Stomach (tissue), 9 donors: ENCODE results near the gene ZNF583. TPM values are rescaled to one million over a fixed set of nuclear protein-coding genes. Genes with fewer than 3 reads are reported as not detected.

ENCODE experiments used
- DNase-seq, 2 donors: peaks; one replicate each; pipeline versions ENCODE4 v3.0.0 to v3.0.0-alpha.2; 2013 to 2019
- H3K27ac ChIP-seq, 5 donors: fragments of 200-600 bp in 4 of 5; sonication (generic) in 4 of 5; one replicate each; pipeline ENCODE4 v1.5.1; 2013 to 2019; ENCODE audit warnings: mild to moderate bottlenecking in 1 of 5, moderate library complexity in 1 of 5
- H3K27me3 ChIP-seq, 3 donors: fragments of 200-600 bp; sonication (generic); one replicate each; pipeline ENCODE4 v1.5.1; 2017 to 2019; ENCODE audit warnings: mixed run types in 1 of 3
- H3K36me3 ChIP-seq, 4 donors: fragments of 200-600 bp; sonication (generic); 1 replicate in 3 of 4; 2 replicates in 1 of 4; pipeline ENCODE4 v1.5.1; 2016 to 2019
- H3K4me1 ChIP-seq, 4 donors: fragments of 200-600 bp; sonication (generic); one replicate each; pipeline ENCODE4 v1.5.1; 2016 to 2019
- H3K4me3 ChIP-seq, 4 donors: fragments of 200-600 bp; sonication (generic) in 3 of 4; one replicate each; pipeline ENCODE4 v1.5.1; 2016 to 2019; ENCODE audit warnings: mild to moderate bottlenecking in 1 of 4
- H3K9me3 ChIP-seq, 4 donors: fragments of 200-600 bp; sonication (generic); one replicate each; pipeline ENCODE4 v1.5.1; 2016 to 2019
- EP300 ChIP-seq: sonication (generic); formaldehyde crosslinking; IDR thresholded peaks from one replicate; pipeline ENCODE4 v1.6.1; 2017; ENCODE audit warnings: antibody characterized with exemption
- POLR2A ChIP-seq, 4 donors: fragments of 450-650 bp; IDR thresholded peaks; one replicate each; pipeline ENCODE4 v1.6.1; 2016; ENCODE audit warnings: antibody characterized with exemption in 4 of 4, control low read depth in 2 of 4, mild to moderate bottlenecking in 1 of 4, moderate library complexity in 1 of 4
- POLR2AphosphoS5 ChIP-seq, 3 donors: sonication (generic); formaldehyde crosslinking; IDR thresholded peaks; one replicate each; pipeline ENCODE4 v1.6.1; 2016; ENCODE audit warnings: antibody characterized with exemption in 3 of 3
- WGBS, 5 donors: extraction: QIAGEN DNeasy Blood & Tissue Kit in 3 of 5; methylation state at CpG; one replicate each; pipeline versions ENCODE4 v1.1.5 to v1.1.7; 2013 to 2018; 5-methylcytosine and 5-hydroxymethylcytosine counted together
- intact Hi-C: fragments of 100-400 bp; cut with DNase I; formaldehyde crosslinking; loops from one replicate; pipeline ENCODE4 v1.15.1; 2023; ENCODE audit warnings: low total_unique reads
- polyA plus RNA-seq, 3 donors: library from polyadenylated mRNA; stranded (reverse); fragments of 200-250 nt; gene quantifications; one replicate each; pipeline ENCODE4 v1.2.3, GENCODE V29; 2013
- total RNA-seq, 5 donors: library from RNA; depleted of rRNA; stranded (reverse); fragments of >200 nt; gene quantifications; one replicate each; pipeline versions ENCODE4 v1.1.0 to v1.2.3, GENCODE V29; 2014 to 2016
- TF ChIP-seq, protein P1 (sequence below), 7 experiments: fragments of 450-650 bp in 4 of 7; fragments of 200-600 bp in 3 of 7; sonication (generic) in 3 of 7; IDR thresholded peaks; one replicate each; pipeline ENCODE4 v1.5.1; 2016 to 2019; ENCODE audit warnings: antibody characterized with exemption in 7 of 7, control low read depth in 2 of 7, mild to moderate bottlenecking in 1 of 7
- donor health status: healthy with polysubstance abuse.
- donor health status: Bipolar disorder and iron deficiency.
- donor health status: healthy.

ZNF583 gene
- total and polyA plus RNA-seq, 8 donors = 0.45 to 13.0 (median 3.3) TPM; not detected in 1

DNA sequence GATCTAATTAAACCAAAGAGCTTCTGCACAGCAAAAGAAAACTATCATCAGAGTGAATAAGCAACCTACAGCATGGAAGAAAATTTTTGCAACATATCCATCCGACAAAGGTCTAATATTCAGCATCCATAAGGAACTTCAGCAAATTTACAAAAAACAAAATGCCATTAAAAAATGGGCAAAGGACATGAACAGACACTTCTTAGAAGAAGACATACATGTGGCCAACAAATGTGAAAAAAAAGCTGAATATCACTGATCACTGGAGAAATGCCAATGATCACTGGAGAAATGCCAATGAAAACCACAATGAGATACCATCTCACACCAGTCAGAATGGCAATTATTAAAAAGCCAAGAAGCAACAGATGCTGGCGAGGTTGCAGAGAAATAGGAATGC lies 43.3 kb upstream of the ZNF583 start:
- Histone ChIP-seq H3K9me3 (peaks cover 0 to 63% (median 40%) of the 10 kb centered on the region in 4 donors), H3K27me3 (no peaks in the 10 kb centered on the region), H3K36me3 (peaks cover 0 to 34% (median 0%) of the 10 kb centered on the region in 4 donors), H3K4me1 (no peaks in the 10 kb centered on the region), H3K4me3 (no peak overlapping the region), H3K27ac (no peak overlapping the region)
- TF ChIP-seq, protein P1, sequence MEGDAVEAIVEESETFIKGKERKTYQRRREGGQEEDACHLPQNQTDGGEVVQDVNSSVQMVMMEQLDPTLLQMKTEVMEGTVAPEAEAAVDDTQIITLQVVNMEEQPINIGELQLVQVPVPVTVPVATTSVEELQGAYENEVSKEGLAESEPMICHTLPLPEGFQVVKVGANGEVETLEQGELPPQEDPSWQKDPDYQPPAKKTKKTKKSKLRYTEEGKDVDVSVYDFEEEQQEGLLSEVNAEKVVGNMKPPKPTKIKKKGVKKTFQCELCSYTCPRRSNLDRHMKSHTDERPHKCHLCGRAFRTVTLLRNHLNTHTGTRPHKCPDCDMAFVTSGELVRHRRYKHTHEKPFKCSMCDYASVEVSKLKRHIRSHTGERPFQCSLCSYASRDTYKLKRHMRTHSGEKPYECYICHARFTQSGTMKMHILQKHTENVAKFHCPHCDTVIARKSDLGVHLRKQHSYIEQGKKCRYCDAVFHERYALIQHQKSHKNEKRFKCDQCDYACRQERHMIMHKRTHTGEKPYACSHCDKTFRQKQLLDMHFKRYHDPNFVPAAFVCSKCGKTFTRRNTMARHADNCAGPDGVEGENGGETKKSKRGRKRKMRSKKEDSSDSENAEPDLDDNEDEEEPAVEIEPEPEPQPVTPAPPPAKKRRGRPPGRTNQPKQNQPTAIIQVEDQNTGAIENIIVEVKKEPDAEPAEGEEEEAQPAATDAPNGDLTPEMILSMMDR (IDR thresholded peaks at IDR 0.05) = no peak
- no peak for TF ChIP-seq POLR2AphosphoS5 (IDR thresholded peaks at IDR 0.05)
- WGBS, 5 donors = 80 to 96% (median 92%) methylated on average over 2 of the region's 2 CpGs
- DNase-seq = no peak
- intact Hi-C loops = no loop called here

DNA sequence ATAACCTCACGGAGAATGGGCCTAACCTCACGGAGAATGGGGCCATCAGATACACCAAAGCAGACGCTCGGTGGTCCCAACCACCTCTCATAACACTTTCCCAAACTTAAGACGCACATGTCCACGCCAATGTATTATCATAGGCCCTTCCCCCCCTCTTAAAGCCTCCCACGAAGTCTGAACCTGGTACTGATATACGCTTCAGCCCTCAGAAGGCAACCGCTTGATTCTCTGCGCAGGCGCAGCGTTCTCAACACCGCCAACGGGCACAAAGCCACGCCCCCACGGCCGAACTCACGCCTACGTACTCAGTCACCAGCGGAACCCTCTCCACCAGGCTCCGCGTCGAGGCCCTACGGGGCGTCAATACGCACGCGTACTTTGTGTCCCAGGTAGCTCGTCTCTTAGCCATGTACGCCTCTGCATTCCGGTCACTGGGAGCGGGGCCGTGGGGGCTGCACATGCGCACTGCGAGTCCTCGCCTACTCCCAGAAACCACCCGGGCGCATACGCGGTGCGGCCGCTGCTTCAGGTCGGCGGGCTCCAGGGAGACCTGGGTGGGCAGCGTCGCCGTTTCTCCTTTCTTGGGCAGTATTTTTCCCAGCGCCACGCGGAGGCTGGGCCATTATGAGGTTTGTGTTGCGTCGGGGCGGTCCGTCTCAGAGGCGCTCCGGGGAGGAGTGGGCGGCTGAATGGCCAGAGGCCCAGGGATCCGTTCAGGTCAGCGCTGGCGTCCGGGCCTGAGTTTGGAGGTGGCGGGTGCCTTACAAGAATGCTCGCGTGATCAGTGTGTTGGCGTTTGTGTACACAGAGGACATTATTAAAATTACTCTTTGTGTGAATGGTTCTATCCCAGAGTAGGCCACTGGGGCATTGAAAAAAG lies 36.1 kb upstream of the ZNF583 start:
- 6 to 13% (median 8%) methylated on average over 37 to 65 of the region's 65 CpGs for WGBS, 5 donors
- DNase-seq = peak; percentile 85 to 98
- Histone ChIP-seq H3K36me3 (peaks cover 0 to 41% (median 22%) of the 10 kb centered on the region in 4 donors), H3K27ac (peak overlapping the region; percentile 34 to 92 (median 84)), H3K4me1 (peaks cover 9 to 25% (median 15%) of the 10 kb centered on the region in 4 donors), H3K4me3 (peak overlapping the region; percentile 59 to 65 (median 63)), H3K9me3 (peaks cover 0 to 62% (median 32%) of the 10 kb centered on the region in 4 donors), H3K27me3 (no peaks in the 10 kb centered on the region)
- intact Hi-C loops = no loop called here
- TF ChIP-seq, protein P1 (IDR thresholded peaks at IDR 0.05) = no peak
- peak; percentile 49 to 76 (median 75) for TF ChIP-seq POLR2AphosphoS5 (IDR thresholded peaks at IDR 0.05)

- TF ChIP-seq EP300 (no peak), POLR2A (IDR thresholded peaks at IDR 0.05) (no peak), POLR2AphosphoS5 (IDR thresholded peaks at IDR 0.05) (no peak)
- TF ChIP-seq, protein P1 (IDR thresholded peaks at IDR 0.05) = no peak
- DNase-seq = no peak
- no peak overlapping the region for H3K27ac ChIP-seq
- peaks cover 9 to 25% (median 15%) of the 10 kb centered on the region in 4 donors for H3K4me1 ChIP-seq
- peaks cover 12 to 52% (median 42%) of the 10 kb centered on the region in 4 donors for H3K36me3 ChIP-seq
- no peak overlapping the region for H3K4me3 ChIP-seq
- intact Hi-C loops = no loop called here
- no peaks in the 10 kb centered on the region for H3K27me3 ChIP-seq
- peaks cover 8 to 64% (median 33%) of the 10 kb centered on the region in 4 donors for H3K9me3 ChIP-seq
- WGBS, 5 donors = 93 to 98% (median 96%) methylated on average over 3 of the region's 3 CpGs
These were observed 34.1 kb upstream of the ZNF583 start for GRCh38 chr19:56369886-56370676.

- intact Hi-C loops = no loop called here
- DNase-seq = no peak
- TF ChIP-seq POLR2AphosphoS5 (IDR thresholded peaks at IDR 0.05) = no peak
- TF ChIP-seq POLR2A (IDR thresholded peaks at IDR 0.05) = no peak
- TF ChIP-seq EP300 = no peak
- TF ChIP-seq, protein P1 (IDR thresholded peaks at IDR 0.05) = no peak
- Histone ChIP-seq H3K36me3 (peaks cover 31 to 74% (median 64%) of the 10 kb centered on the region in 4 donors), H3K27ac (no peak overlapping the region), H3K27me3 (no peaks in the 10 kb centered on the region), H3K4me1 (peaks cover 9 to 25% (median 15%) of the 10 kb centered on the region in 4 donors), H3K9me3 (peaks cover 29 to 70% (median 50%) of the 10 kb centered on the region in 4 donors), H3K4me3 (no peak overlapping the region)
- whole genome bisulfite sequencing, 5 donors = 78 to 91% (median 80%) methylated on average over 1 of the region's 1 CpG
These were observed 31.9 kb upstream of the ZNF583 start for GRCh38 chr19:56372281-56372680.
